Mononuclear cell (primary cell): ENCODE data around the gene COL13A1. TPM values are rescaled to one million over a fixed set of nuclear protein-coding genes. Genes with fewer than 3 reads are reported as not detected.

Experiments used
- H3K27me3 ChIP-seq: 2 replicates; pipeline ENCODE4 v1.6.0; 2011; ENCODE audit warnings: low read length, control low read depth; ENCODE audit not compliant: insufficient read depth
- H3K4me1 ChIP-seq: 2 replicates; pipeline ENCODE4 v1.5.1; 2011; ENCODE audit warnings: mild to moderate bottlenecking, low read length, control low read depth; ENCODE audit not compliant: insufficient read depth
- H3K4me3 ChIP-seq: 2 replicates; pipeline ENCODE4 v1.5.1; 2011; ENCODE audit warnings: mild to moderate bottlenecking, low read length, moderate library complexity
- H3K9me3 ChIP-seq: 2 replicates; pipeline ENCODE4 v1.5.1; 2011; ENCODE audit warnings: low read depth, mild to moderate bottlenecking, control low read depth, low read length
- total RNA-seq: library from RNA; depleted of rRNA; stranded (reverse); fragments of >200 nt; gene quantifications from one replicate; pipeline ENCODE4 v1.2.3, GENCODE V29; 2012

The COL13A1 gene
- total RNA-seq, 1 donor, result 0.52 TPM

GRCh38 chr10:69774596-69774995 is 27.1 kb upstream of the COL13A1 start:
- Histone ChIP-seq H3K4me3 (no peak overlapping the region), H3K27me3 (no peaks in the 10 kb centered on the region), H3K9me3 (no peaks in the 10 kb centered on the region), H3K4me1 (no peaks in the 10 kb centered on the region)

DNA sequence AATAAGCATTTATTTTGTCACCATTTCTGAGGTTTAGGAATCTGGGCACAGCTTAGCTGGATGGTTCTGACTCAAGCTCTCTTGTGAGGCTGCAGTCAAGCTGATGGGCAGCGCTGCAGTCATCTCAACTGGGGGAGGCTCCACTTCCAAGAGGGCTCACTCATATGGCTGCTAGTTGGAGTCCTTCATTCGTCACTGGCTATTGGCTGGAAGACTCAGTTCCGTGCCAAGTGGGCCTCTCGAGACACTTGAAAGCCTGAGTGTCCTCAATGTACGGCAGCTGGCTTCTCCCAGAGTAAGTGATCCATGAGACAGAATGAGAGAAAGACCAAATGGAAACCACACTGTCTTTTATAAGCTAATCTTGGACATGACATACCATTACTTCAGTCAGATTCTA is 21.6 kb upstream of the COL13A1 start:
- no peaks in the 10 kb centered on the region for H3K27me3 ChIP-seq

GRCh38 chr10:69781576-69781975 is 20.1 kb upstream of the COL13A1 start:
- Histone ChIP-seq H3K27me3 (no peaks in the 10 kb centered on the region), H3K4me3 (no peak overlapping the region), H3K9me3 (no peaks in the 10 kb centered on the region), H3K4me1 (no peaks in the 10 kb centered on the region)

More for the DNA sequence above, 21.6 kb upstream of the COL13A1 start:
- Histone ChIP-seq H3K9me3 (no peaks in the 10 kb centered on the region), H3K4me1 (no peaks in the 10 kb centered on the region), H3K4me3 (no peak overlapping the region)

DNA sequence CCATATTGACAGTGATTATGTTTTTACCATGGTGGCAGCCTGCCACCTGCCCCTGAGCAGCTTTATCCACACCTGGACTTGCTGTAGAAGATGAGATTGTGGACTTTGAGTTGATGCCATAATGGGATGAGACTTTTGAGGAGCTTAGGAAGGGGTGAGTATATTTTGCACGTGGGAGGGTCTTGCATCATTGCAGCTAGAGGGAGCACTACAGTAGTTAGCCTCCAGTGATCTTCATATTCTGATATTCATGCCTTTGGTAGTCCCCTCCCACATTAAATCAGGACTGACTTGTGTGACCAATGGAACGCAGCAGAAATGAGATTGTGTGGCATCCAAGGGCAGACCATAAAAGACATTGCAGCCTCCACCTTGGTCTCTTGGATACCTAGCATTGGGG is 18.2 kb upstream of the COL13A1 start:
- no peaks in the 10 kb centered on the region for H3K27me3 ChIP-seq
- no peaks in the 10 kb centered on the region for H3K9me3 ChIP-seq
- H3K4me1 ChIP-seq, result no peaks in the 10 kb centered on the region
- H3K4me3 ChIP-seq, result no peak overlapping the region

- Histone ChIP-seq H3K9me3 (no peaks in the 10 kb centered on the region), H3K4me3 (no peak overlapping the region), H3K27me3 (no peaks in the 10 kb centered on the region), H3K4me1 (no peaks in the 10 kb centered on the region)
Measured at GRCh38 chr10:69786791-69787190, 14.9 kb upstream of the COL13A1 start.

GRCh38 chr10:69787681-69788080 is 14.0 kb upstream of the COL13A1 start:
- Histone ChIP-seq H3K4me1 (no peaks in the 10 kb centered on the region), H3K27me3 (no peaks in the 10 kb centered on the region), H3K9me3 (no peaks in the 10 kb centered on the region)

GRCh38 chr10:69789164-69789576 is 12.5 kb upstream of the COL13A1 start:
- Histone ChIP-seq H3K27me3 (no peaks in the 10 kb centered on the region), H3K4me1 (no peaks in the 10 kb centered on the region), H3K4me3 (no peak overlapping the region), H3K9me3 (no peaks in the 10 kb centered on the region)

More at GRCh38 chr10:69787681-69788080, 14.0 kb upstream of the COL13A1 start:
- H3K4me3 ChIP-seq, result no peak overlapping the region

DNA sequence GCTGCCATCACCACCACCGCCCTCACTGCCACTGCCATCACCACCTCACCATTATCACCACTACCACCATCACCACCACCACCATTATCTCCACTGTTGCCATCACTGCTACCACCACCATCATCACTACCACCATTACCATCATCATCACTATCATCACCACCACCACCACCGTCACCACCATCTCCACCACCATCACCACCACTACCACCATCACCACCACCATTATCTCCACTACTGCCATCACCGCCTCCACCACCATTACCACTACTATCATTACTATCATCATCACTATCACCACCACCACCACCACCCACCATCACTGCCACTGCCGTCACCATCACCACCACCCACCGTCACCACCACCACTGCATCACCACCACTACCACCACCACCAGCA is 9.9 kb upstream of the COL13A1 start:
- H3K4me3 ChIP-seq, result no peak overlapping the region
- H3K4me1 ChIP-seq, result no peaks in the 10 kb centered on the region
- H3K27me3 ChIP-seq, result no peaks in the 10 kb centered on the region
- H3K9me3 ChIP-seq, result no peaks in the 10 kb centered on the region

DNA sequence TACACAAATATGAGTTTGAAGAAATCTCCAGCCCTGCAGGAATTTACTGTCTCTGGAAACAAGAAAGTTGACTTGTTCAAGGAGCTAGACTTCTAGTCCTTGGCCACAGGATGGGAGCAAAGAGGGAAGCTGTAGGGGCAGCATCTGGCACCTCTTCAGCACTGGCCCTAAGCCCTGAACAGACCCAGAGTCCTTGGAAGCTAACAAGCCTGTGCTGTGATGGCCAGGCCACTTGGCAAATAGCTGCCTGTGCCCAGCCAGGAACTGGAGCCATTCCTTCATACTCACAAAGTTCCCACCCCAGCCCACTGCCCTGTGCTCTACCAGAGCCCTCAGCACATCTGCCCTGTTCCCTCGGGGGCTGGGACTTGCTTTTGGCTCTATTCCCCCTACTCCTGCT is 9.4 kb upstream of the COL13A1 start:
- no peak overlapping the region for H3K4me3 ChIP-seq

GRCh38 chr10:69794673-69795072 is 7.0 kb upstream of the COL13A1 start:
- H3K4me1 ChIP-seq, result no peaks in the 10 kb centered on the region
- H3K27me3 ChIP-seq, result no peaks in the 10 kb centered on the region
- no peak overlapping the region for H3K4me3 ChIP-seq
- no peaks in the 10 kb centered on the region for H3K9me3 ChIP-seq

More for the DNA sequence above, 9.4 kb upstream of the COL13A1 start:
- Histone ChIP-seq H3K4me1 (no peaks in the 10 kb centered on the region), H3K9me3 (no peaks in the 10 kb centered on the region), H3K27me3 (no peaks in the 10 kb centered on the region)

GRCh38 chr10:69795242-69795934 is 6.3 kb upstream of the COL13A1 start:
- H3K9me3 ChIP-seq, result no peaks in the 10 kb centered on the region
- H3K27me3 ChIP-seq, result peaks cover 4% of the 10 kb centered on the region
- no peak overlapping the region for H3K4me3 ChIP-seq
- H3K4me1 ChIP-seq, result no peaks in the 10 kb centered on the region

DNA sequence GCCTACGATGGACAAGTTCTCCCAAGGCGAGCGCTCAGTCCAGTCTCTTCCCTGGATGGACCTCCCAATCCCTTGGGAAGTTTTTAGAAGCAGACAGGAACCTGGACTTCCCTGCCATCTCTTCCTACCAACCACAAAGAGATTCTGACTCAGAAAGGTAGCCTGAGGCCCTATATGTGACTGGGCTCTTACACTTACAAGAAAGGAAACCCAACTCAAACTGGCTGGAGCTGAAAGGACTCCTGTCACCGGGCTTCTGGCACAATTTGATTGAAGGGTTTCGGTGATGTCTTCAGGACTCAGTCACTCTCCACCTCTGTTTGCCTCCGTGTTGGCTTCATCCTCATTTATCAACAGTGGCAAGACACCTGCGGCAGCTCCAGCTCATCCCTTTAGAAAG is 3.7 kb upstream of the COL13A1 start:
- Histone ChIP-seq H3K4me1 (peaks cover 11% of the 10 kb centered on the region), H3K4me3 (no peak overlapping the region), H3K9me3 (no peaks in the 10 kb centered on the region), H3K27me3 (peaks cover 29% of the 10 kb centered on the region)

DNA sequence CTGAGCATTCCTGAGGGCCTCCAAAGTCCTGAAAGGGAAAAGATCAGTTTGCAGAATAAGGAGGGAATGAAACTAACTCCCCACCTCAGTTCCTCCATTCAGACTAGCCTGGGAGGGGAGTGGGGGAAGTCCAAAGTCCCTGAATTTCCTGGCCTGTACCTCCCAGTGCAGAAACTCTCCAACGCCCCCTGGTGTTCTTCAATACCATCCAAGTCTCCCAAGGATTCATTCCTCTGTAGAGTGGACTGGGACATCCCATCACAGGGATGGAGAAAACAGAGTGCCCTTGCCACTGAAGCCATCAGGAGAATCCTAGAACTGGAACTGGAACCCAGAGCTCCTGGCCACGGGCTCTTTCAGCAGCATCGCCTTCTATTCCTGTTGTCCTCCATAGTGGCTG is 1.6 kb upstream of the COL13A1 start:
- no peak overlapping the region for H3K4me3 ChIP-seq
- no peaks in the 10 kb centered on the region for H3K9me3 ChIP-seq
- H3K27me3 ChIP-seq, result peaks cover 42% of the 10 kb centered on the region
- peaks cover 11% of the 10 kb centered on the region for H3K4me1 ChIP-seq

DNA sequence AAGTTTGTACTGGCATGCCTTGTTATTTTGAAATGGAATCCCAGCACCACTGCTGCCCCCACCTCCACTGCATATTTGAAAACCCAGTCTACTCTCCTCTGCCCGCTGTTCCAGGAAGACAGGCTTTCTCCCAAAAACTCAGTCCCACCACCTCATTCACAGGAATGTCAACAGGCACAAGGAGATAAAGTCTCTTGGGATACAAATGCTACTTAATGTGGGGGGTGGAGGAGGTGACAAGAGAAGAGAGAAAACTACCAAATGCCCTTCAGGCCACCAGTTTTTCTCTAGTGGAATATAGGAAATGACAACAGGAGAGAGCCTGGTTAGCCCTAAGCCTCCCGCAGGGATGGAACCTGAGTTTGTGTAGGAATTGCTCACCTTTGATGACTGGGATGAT is 1.0 kb upstream of the COL13A1 start:
- Histone ChIP-seq H3K4me3 (no peak overlapping the region), H3K4me1 (peaks cover 11% of the 10 kb centered on the region), H3K27me3 (peaks cover 42% of the 10 kb centered on the region), H3K9me3 (no peaks in the 10 kb centered on the region)

DNA sequence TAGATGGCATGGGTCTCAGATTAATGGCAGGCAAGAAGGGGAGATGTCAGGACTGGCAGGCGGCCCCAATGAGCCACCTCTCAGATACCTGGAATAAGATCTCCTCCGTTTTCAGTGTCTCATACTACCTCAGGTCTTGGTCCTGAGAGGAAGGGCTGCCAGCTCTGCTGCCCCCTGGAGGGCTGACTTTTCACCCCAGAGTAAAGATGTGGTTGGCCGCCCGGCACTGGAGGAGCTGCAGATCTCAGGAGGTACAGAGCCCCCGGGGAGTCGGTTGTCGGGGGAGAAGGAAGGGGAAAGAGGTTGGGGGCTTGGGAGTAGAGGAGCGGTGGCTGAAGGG is 642 bp upstream of the COL13A1 start:
- H3K27me3 ChIP-seq, result peaks cover 42% of the 10 kb centered on the region
- peaks cover 11% of the 10 kb centered on the region for H3K4me1 ChIP-seq
- H3K9me3 ChIP-seq, result no peaks in the 10 kb centered on the region
- H3K4me3 ChIP-seq, result no peak overlapping the region

DNA sequence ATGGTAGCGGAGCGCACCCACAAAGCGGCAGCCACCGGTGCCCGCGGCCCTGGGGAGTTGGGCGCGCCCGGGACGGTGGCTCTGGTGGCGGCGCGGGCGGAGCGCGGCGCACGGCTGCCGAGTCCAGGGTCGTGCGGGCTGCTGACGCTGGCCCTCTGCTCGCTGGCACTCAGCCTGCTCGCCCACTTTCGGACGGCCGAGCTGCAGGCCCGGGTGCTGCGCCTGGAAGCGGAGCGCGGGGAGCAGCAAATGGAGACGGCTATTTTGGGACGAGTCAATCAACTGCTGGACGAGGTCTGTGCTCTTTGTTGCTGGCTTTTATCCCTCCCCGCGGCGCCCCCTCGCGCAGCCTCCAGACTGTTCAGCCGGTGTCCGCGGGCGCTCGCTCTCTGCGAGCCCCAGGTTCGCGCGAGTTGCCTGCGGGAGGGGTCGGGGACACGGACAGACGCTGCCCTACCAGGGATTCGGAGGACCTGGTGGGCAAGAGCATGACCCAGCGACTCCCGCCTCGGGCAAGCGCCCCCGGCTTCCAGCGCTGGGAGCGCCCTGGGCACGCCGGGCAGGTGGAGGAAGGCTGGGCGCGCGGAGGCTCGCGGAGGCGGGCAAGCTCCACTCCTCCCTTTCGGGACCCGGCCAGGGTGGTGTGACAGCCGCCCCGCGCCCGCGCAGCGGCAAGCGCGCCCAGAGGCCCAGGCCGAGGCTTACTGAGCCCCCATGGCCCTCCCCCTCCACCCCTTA is 887 bp downstream of the COL13A1 start:
- H3K4me1 ChIP-seq, result peaks cover 11% of the 10 kb centered on the region
- H3K4me3 ChIP-seq, result no peak overlapping the region
- peaks cover 42% of the 10 kb centered on the region for H3K27me3 ChIP-seq
- no peaks in the 10 kb centered on the region for H3K9me3 ChIP-seq
